ENCODE measurements around the gene CCDC180.

- TF ChIP-seq CTCF (IDR thresholded peaks at IDR 0.05) (no peak), RNF2 (IDR thresholded peaks at IDR 0.05; ENCODE audit: borderline replicate concordance, low read depth) (no peak), CHD4 (IDR thresholded peaks at IDR 0.05; ENCODE audit: borderline replicate concordance) (no peak)
Observed at GRCh38 chr9:97311798-97312500, 4.5 kb downstream of the CCDC180 start.

Data from A549 (cell line).